RWPE2 (cell line): Measurements from ENCODE around the gene BCL2.

Source experiments
- ATAC-seq: fragments of 200-7000 bp; cut with Tn5 transposase; 3 replicates; pipeline ENCODE4 v1.9.1; 2021; ENCODE audit warnings: low read depth
- DNase-seq: peaks from one replicate; pipeline ENCODE4 v3.0.0-alpha.2; 2020; ENCODE audit warnings: low spot score
- H3K27ac ChIP-seq: fragments of 450-650 bp; 2 replicates; pipeline ENCODE4 v1.5.1; 2017; ENCODE audit warnings: mild to moderate bottlenecking; ENCODE audit not compliant: poor library complexity, severe bottlenecking
- H3K27me3 ChIP-seq: fragments of 250-450 bp; sonication (Bioruptor Pico); 2 replicates; pipeline ENCODE4 v1.5.1; 2021; ENCODE audit warnings: mild to moderate bottlenecking, moderate library complexity; ENCODE audit not compliant: insufficient read depth, poor library complexity, severe bottlenecking
- H3K36me3 ChIP-seq: fragments of 250-450 bp; sonication (Bioruptor Pico); 2 replicates; pipeline ENCODE4 v1.5.1; 2020; ENCODE audit warnings: low read depth, mild to moderate bottlenecking, moderate library complexity
- H3K4me1 ChIP-seq: fragments of 250-450 bp; sonication (Bioruptor Pico); 2 replicates; pipeline ENCODE4 v1.5.1; 2021; ENCODE audit warnings: mild to moderate bottlenecking, moderate library complexity; ENCODE audit not compliant: insufficient read depth, poor library complexity, severe bottlenecking
- H3K4me3 ChIP-seq: fragments of 250-450 bp; sonication (Bioruptor Pico); 2 replicates; pipeline ENCODE4 v1.5.1; 2021; ENCODE audit warnings: mild to moderate bottlenecking, moderate library complexity; ENCODE audit not compliant: severe bottlenecking
- H3K9me3 ChIP-seq: fragments of 250-450 bp; sonication (Bioruptor Pico); 2 replicates; pipeline ENCODE4 v1.5.1; 2021; ENCODE audit warnings: mild to moderate bottlenecking, moderate library complexity; ENCODE audit not compliant: severe bottlenecking
- CTCF ChIP-seq: fragments of 450-650 bp; IDR thresholded peaks from one replicate; pipeline ENCODE4 v1.5.1; 2017; ENCODE audit warnings: mild to moderate bottlenecking, moderate library complexity; ENCODE audit not compliant: poor library complexity, severe bottlenecking

The BCL2 gene

GRCh38 chr18:63241317-63241712 lies 78.3 kb downstream of the BCL2 start:
- H3K4me3 ChIP-seq, result no peak overlapping the region
- peaks cover 8% of the 10 kb centered on the region for H3K4me1 ChIP-seq
- H3K9me3 ChIP-seq, result no peaks in the 10 kb centered on the region
- H3K27ac ChIP-seq, result no peak overlapping the region
- TF ChIP-seq CTCF, result no peak
- no peaks in the 10 kb centered on the region for H3K27me3 ChIP-seq
- ATAC-seq, result no peak
- no peaks in the 10 kb centered on the region for H3K36me3 ChIP-seq
- no peak for DNase-seq

DNA sequence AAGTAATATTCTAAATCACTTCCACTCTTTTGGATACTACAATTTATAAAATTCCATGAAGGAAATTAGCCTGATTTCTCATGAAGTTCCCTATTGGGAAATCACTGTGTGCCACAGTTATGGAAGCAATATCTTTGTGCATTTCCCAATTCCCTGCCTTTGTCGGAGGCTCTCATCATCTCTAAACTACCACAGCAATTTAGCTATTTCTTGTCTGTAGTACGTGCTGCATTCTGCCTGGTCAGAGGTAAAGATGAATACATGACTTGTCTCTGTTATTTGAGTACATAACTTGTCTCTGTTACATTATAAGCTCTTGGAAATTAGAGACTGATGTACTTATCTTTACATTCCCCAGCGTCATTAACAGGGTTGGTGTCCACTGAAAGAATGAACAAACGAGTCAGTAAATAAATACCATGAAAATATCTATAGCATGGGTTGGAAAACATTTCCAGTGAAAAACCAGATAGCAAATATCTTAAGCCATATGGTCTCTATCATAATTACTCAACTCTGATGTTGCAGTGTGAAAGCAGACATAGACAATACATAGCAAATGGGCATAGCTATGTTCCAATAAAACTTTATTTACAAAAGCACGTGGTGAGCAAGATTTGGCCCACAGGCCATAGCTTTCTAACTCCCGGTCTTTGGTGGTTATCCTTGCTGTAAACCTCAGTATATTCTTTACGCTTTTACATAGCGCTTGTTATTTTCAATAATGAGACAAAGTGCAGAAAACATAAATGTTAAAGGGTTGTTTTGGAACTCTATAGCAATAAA lies 78.8 kb downstream of the BCL2 start:
- Histone ChIP-seq H3K36me3 (no peaks in the 10 kb centered on the region), H3K4me1 (peaks cover 8% of the 10 kb centered on the region), H3K9me3 (no peaks in the 10 kb centered on the region), H3K4me3 (no peak overlapping the region), H3K27me3 (no peaks in the 10 kb centered on the region), H3K27ac (no peak overlapping the region)
- ATAC-seq, result no peak
- DNase-seq, result no peak
- TF ChIP-seq CTCF, result no peak

DNA sequence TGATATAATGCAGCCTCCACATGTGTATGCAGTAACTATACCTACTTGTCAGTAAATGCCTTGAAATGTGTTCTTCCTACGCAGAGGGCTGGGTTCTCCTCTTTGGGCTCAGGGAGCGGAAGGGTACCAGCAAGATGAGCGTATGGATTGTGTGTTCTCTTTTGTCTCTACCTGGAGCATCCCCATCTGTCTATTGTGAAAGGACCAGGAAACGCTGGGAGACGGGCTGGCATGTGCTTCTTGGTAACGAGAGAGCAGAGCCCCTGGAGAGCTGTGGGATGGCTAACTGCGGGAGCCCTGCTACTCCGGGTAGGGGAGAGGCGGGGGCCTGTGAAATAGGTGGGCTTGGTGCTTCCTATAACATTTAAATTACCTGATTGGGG lies 80.9 kb downstream of the BCL2 start:
- peaks cover 8% of the 10 kb centered on the region for H3K4me1 ChIP-seq
- no peak overlapping the region for H3K4me3 ChIP-seq
- DNase-seq (no peak), ATAC-seq (no peak; the same call in 2 of the 3 replicates)
- TF ChIP-seq CTCF, result no peak
- no peaks in the 10 kb centered on the region for H3K27me3 ChIP-seq
- H3K27ac ChIP-seq, result peak overlapping the region; percentile 64
- no peaks in the 10 kb centered on the region for H3K36me3 ChIP-seq
- no peaks in the 10 kb centered on the region for H3K9me3 ChIP-seq

GRCh38 chr18:63237881-63238692 lies 81.5 kb downstream of the BCL2 start:
- peak; percentile 98 for ATAC-seq
- H3K36me3 ChIP-seq, result no peaks in the 10 kb centered on the region
- peaks cover 8% of the 10 kb centered on the region for H3K4me1 ChIP-seq
- TF ChIP-seq CTCF, result no peak
- H3K27me3 ChIP-seq, result no peaks in the 10 kb centered on the region
- H3K4me3 ChIP-seq, result no peak overlapping the region
- H3K27ac ChIP-seq, result peak overlapping the region; percentile 64
- no peak for DNase-seq
- H3K9me3 ChIP-seq, result no peaks in the 10 kb centered on the region
